Glutamatergic neuron (in vitro differentiated cells): ENCODE measurements around the gene COX7A1. TPM values are rescaled to one million over a fixed set of nuclear protein-coding genes. Genes with fewer than 3 reads are reported as not detected.

Source experiments
- DNase-seq: peaks from one replicate; pipeline ENCODE4 v3.0.0; 2022
- H3K27ac Mint-ChIP-seq: one replicate; pipeline ENCODE4 v1.8.0; 2020; ENCODE audit warnings: mild to moderate bottlenecking, mixed read lengths, inconsistent platforms; ENCODE audit not compliant: unreplicated experiment
- H3K27me3 Mint-ChIP-seq: one replicate; pipeline ENCODE4 v1.8.0; 2020; ENCODE audit warnings: mild to moderate bottlenecking, moderate library complexity, mixed read lengths, inconsistent platforms; ENCODE audit not compliant: unreplicated experiment
- H3K36me3 Mint-ChIP-seq: one replicate; pipeline ENCODE4 v1.8.0; 2020; ENCODE audit warnings: mild to moderate bottlenecking, mixed read lengths, inconsistent platforms; ENCODE audit not compliant: unreplicated experiment
- H3K4me1 Mint-ChIP-seq: one replicate; pipeline ENCODE4 v1.8.0; 2020; ENCODE audit warnings: mild to moderate bottlenecking, low read depth, mixed read lengths, inconsistent platforms; ENCODE audit not compliant: unreplicated experiment
- H3K4me3 Mint-ChIP-seq: one replicate; pipeline ENCODE4 v1.8.0; 2020; ENCODE audit warnings: mild to moderate bottlenecking, mixed read lengths, inconsistent platforms; ENCODE audit not compliant: unreplicated experiment
- H3K9me3 Mint-ChIP-seq: one replicate; pipeline ENCODE4 v1.8.0; 2020; ENCODE audit warnings: mild to moderate bottlenecking, moderate library complexity, mixed read lengths, inconsistent platforms; ENCODE audit not compliant: unreplicated experiment
- CTCF ChIP-seq: fragments of 200-600 bp; sonication (generic); IDR thresholded peaks from one replicate; pipeline ENCODE4 v1.5.0; 2021; ENCODE audit not compliant: partially characterized antibody, unreplicated experiment
- total RNA-seq: library from RNA; stranded (reverse); fragmentation: NEBNext Ultra II Directional; extraction: Animal tissue kit (Norgen Biotek cat#: 25700); gene quantifications from one replicate; pipeline ENCODE4 v1.2.1, GENCODE V29; 2021; ENCODE audit not compliant: unreplicated experiment

Gene COX7A1
- total RNA-seq, 1 donor from 2014 or later: 62.3 TPM

GRCh38 chr19:36115453-36116343 is 36.5 kb downstream of the COX7A1 start, which contains the start of gene TBCB:
TBCB (plus strand) TSS chr19:36115468; CDS start chr19:36115561, 93 bp downstream.
- Mint-ChIP-seq H3K9me3 (peaks cover 26% of the 10 kb centered on the region), H3K4me1 (peaks cover 26% of the 10 kb centered on the region), H3K36me3 (peaks cover 5% of the 10 kb centered on the region), H3K4me3 (peak within 1 kb of the TSS; percentile 98), H3K27ac (peak within 1 kb of the TSS; percentile 92), H3K27me3 (peaks cover 21% of the 10 kb centered on the region)
- TF ChIP-seq CTCF: no peak
- peak; percentile 78 for DNase-seq

- Mint-ChIP-seq H3K27ac (peak within 1 kb of the TSS; percentile 92), H3K4me1 (peaks cover 22% of the 10 kb centered on the region), H3K4me3 (peak within 1 kb of the TSS; percentile 98), H3K9me3 (peaks cover 23% of the 10 kb centered on the region), H3K27me3 (peaks cover 19% of the 10 kb centered on the region), H3K36me3 (peaks cover 5% of the 10 kb centered on the region)
- peak; percentile 98 for DNase-seq
- TF ChIP-seq CTCF: no peak
Measured at GRCh38 chr19:36114721-36115452, 37.4 kb downstream of the COX7A1 start, which contains the start of gene POLR2I. POLR2I (minus strand) TSS chr19:36114875; CDS start chr19:36114856, 19 bp downstream.

GRCh38 chr19:36113894-36114720 is 38.1 kb downstream of the COX7A1 start:
- peak; percentile 41 for DNase-seq

GRCh38 chr19:36113425-36113824 is 38.8 kb downstream of the COX7A1 start:
- H3K9me3 Mint-ChIP-seq: peaks cover 23% of the 10 kb centered on the region
- TF ChIP-seq CTCF: no peak
- H3K27ac Mint-ChIP-seq: peak overlapping the region; percentile 75
- peak overlapping the region; percentile 98 for H3K4me3 Mint-ChIP-seq
- H3K36me3 Mint-ChIP-seq: peaks cover 5% of the 10 kb centered on the region
- DNase-seq: no peak
- peaks cover 19% of the 10 kb centered on the region for H3K4me1 Mint-ChIP-seq
- H3K27me3 Mint-ChIP-seq: peaks cover 17% of the 10 kb centered on the region

More at GRCh38 chr19:36113894-36114720, 38.1 kb downstream of the COX7A1 start:
- Mint-ChIP-seq H3K9me3 (peaks cover 23% of the 10 kb centered on the region), H3K36me3 (peaks cover 5% of the 10 kb centered on the region), H3K4me1 (peaks cover 20% of the 10 kb centered on the region), H3K27me3 (peaks cover 17% of the 10 kb centered on the region), H3K4me3 (peak overlapping the region; percentile 98), H3K27ac (peak overlapping the region; percentile 92)
- TF ChIP-seq CTCF: no peak
